Liver (tissue), 9 donors: Measurements from ENCODE around the gene ANKRD33. TPM values are rescaled to one million over a fixed set of nuclear protein-coding genes. Genes with fewer than 3 reads are reported as not detected.

Experiments
- DNase-seq: peaks from one replicate; pipeline ENCODE4 v3.0.0-alpha.2; 2017; ENCODE audit warnings: low spot score
- H3K27ac ChIP-seq, 2 donors: one replicate each; pipeline ENCODE4 v1.7.0; 2013; ENCODE audit warnings: inconsistent platforms in 2 of 2, low read length in 2 of 2, control low read depth in 1 of 2, low read depth in 1 of 2, mild to moderate bottlenecking in 1 of 2
- H3K27me3 ChIP-seq, 4 donors: one replicate each; pipeline versions ENCODE4 v1.6.1 to v1.7.0; 2013; ENCODE audit warnings: low read length in 3 of 4, inconsistent platforms in 1 of 4, mild to moderate bottlenecking in 1 of 4, moderate library complexity in 1 of 4; ENCODE audit not compliant: control insufficient read depth in 4 of 4, insufficient read depth in 4 of 4
- H3K36me3 ChIP-seq, 4 donors: one replicate each; pipeline versions ENCODE4 v1.6.1 to v1.7.0; 2013; ENCODE audit warnings: low read length in 3 of 4, mild to moderate bottlenecking in 3 of 4, low read depth in 1 of 4, moderate library complexity in 1 of 4; ENCODE audit not compliant: control insufficient read depth in 4 of 4, insufficient read depth in 3 of 4
- H3K4me1 ChIP-seq, 4 donors: one replicate each; pipeline versions ENCODE4 v1.6.1 to v1.7.0; 2013; ENCODE audit warnings: low read length in 3 of 4, mild to moderate bottlenecking in 3 of 4, moderate library complexity in 1 of 4; ENCODE audit not compliant: control insufficient read depth in 4 of 4, insufficient read depth in 4 of 4
- H3K4me3 ChIP-seq, 3 donors: one replicate each; pipeline versions ENCODE4 v1.6.1 to v1.7.0; 2013; ENCODE audit warnings: low read length in 3 of 3, control low read depth in 1 of 3, low read depth in 1 of 3, mild to moderate bottlenecking in 1 of 3
- H3K9ac ChIP-seq, 2 donors: one replicate each; pipeline ENCODE4 v1.7.0; 2013; ENCODE audit warnings: low read length in 2 of 2, mild to moderate bottlenecking in 2 of 2, moderate library complexity in 2 of 2, control low read depth in 1 of 2, low read depth in 1 of 2
- H3K9me3 ChIP-seq, 4 donors: one replicate each; pipeline versions ENCODE4 v1.6.1 to v1.7.0; 2013; ENCODE audit warnings: low read length in 3 of 4; ENCODE audit not compliant: control insufficient read depth in 4 of 4
- EGR1 ChIP-seq, 2 donors: IDR thresholded peaks; 2 replicates each; pipeline ENCODE4 v1.6.1; 2016 to 2018; ENCODE audit warnings: antibody characterized with exemption in 2 of 2, low read depth in 2 of 2
- FOXA1 ChIP-seq: IDR thresholded peaks from 2 replicates; pipeline ENCODE4 v1.6.1; 2016; ENCODE audit warnings: antibody characterized with exemption
- FOXA2 ChIP-seq: IDR thresholded peaks from 2 replicates; pipeline ENCODE4 v1.6.1; 2016; ENCODE audit warnings: antibody characterized with exemption
- GABPA ChIP-seq, 2 donors: IDR thresholded peaks in 1 of 2; conservative IDR thresholded peaks in 1 of 2; 2 replicates each; pipeline ENCODE4 v1.6.1; 2016; ENCODE audit warnings: antibody characterized with exemption in 2 of 2, mild to moderate bottlenecking in 1 of 2, moderate library complexity in 1 of 2
- HNF4A ChIP-seq, 2 donors: conservative IDR thresholded peaks; 2 replicates each; pipeline ENCODE4 v1.6.1; 2016; ENCODE audit warnings: antibody characterized with exemption in 2 of 2, mild to moderate bottlenecking in 2 of 2
- HNF4G ChIP-seq: IDR thresholded peaks from 2 replicates; pipeline ENCODE4 v1.6.1; 2016; ENCODE audit warnings: antibody characterized with exemption
- JUND ChIP-seq, 2 donors: IDR thresholded peaks; 2 replicates each; pipeline ENCODE4 v1.6.1; 2016; ENCODE audit warnings: antibody characterized with exemption in 2 of 2
- NR2F2 ChIP-seq: IDR thresholded peaks from 2 replicates; pipeline ENCODE4 v1.6.1; 2016; ENCODE audit warnings: antibody characterized with exemption
- RAD21 ChIP-seq, 2 donors: IDR thresholded peaks; 2 replicates each; pipeline ENCODE4 v1.6.1; 2016; ENCODE audit warnings: antibody characterized with exemption in 2 of 2, mild to moderate bottlenecking in 2 of 2
- RXRA ChIP-seq, 2 donors: IDR thresholded peaks; 2 replicates each; pipeline ENCODE4 v1.6.1; 2017 to 2018; ENCODE audit warnings: antibody characterized with exemption in 2 of 2, mild to moderate bottlenecking in 1 of 2
- SP1 ChIP-seq: IDR thresholded peaks from 2 replicates; pipeline ENCODE4 v1.6.1; 2018; ENCODE audit warnings: antibody characterized with exemption, mild to moderate bottlenecking
- TAF1 ChIP-seq: conservative IDR thresholded peaks from 2 replicates; pipeline ENCODE4 v1.6.1; 2016; ENCODE audit warnings: antibody characterized with exemption, mild to moderate bottlenecking
- YY1 ChIP-seq: IDR thresholded peaks from 2 replicates; pipeline ENCODE4 v1.6.1; 2016; ENCODE audit warnings: antibody characterized with exemption, mild to moderate bottlenecking
- WGBS: extraction: QIAGEN DNeasy Blood & Tissue Kit; methylation state at CpG from one replicate; pipeline ENCODE4 v1.1.7; 2013; 5-methylcytosine and 5-hydroxymethylcytosine counted together
- polyA plus RNA-seq, 2 donors: library from polyadenylated mRNA; stranded (reverse) in 1 of 2; unstranded in 1 of 2; fragments of 200-250 nt in 1 of 2; fragments of >200 nt in 1 of 2; fragmentation: Nextera tagmentation in 1 of 2; extraction: Ambion mirVana in 1 of 2; gene quantifications; one replicate each; pipeline versions ENCODE4 v1.2.1 to v1.2.3, GENCODE V29; 2013 to 2015
- total RNA-seq, 2 donors: library from RNA; depleted of rRNA; stranded (reverse); fragments of >200 nt; gene quantifications; one replicate each; pipeline ENCODE4 v1.2.3, GENCODE V29; 2014
- TF ChIP-seq, protein P1 (sequence below): IDR thresholded peaks from 2 replicates; pipeline ENCODE4 v1.6.1; 2016; ENCODE audit warnings: antibody characterized with exemption
- TF ChIP-seq, protein P2 (sequence below): IDR thresholded peaks from 2 replicates; pipeline ENCODE4 v1.6.1; 2016; ENCODE audit warnings: antibody characterized with exemption
- TF ChIP-seq, protein P3 (sequence below): IDR thresholded peaks from 2 replicates; pipeline ENCODE4 v1.6.1; 2016; ENCODE audit warnings: antibody characterized with exemption, mild to moderate bottlenecking
- TF ChIP-seq, protein P4 (sequence below): fragments of 150-350 bp; IDR thresholded peaks from 2 replicates; pipeline ENCODE4 v1.5.1; 2017; ENCODE audit warnings: improper control_type of control experiment, low read depth, low read length; ENCODE audit not compliant: missing input control
- TF ChIP-seq, protein P5 (sequence below): IDR thresholded peaks from 2 replicates; pipeline ENCODE4 v1.6.1; 2016; ENCODE audit warnings: antibody characterized with exemption
- donor health status: healthy.
- donor health status: healthy.
- donor health status: healthy.
- donor health status: healthy.
- donor health status: healthy.

ANKRD33 gene
- total and polyA plus RNA-seq, 4 donors: not detected

DNA sequence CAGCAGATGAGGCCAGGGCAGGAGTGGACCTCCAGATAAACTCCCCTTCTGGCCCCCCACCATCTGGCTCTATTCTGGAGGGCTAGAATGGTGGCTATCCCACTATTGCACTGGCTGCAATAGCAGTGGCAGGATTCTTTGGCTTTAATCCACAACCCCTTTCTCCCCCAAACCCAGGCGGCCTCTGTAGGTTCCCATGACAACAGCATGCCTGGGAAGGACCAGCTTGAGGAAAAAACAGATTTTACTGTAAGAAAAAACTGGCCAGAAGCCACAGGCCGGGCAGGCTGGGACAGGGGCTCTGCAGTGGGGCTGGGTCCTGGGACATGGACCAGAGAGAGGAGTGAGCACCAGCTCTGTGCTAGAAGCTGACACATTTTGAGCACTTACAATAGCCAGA lies 50.0 kb downstream of the ANKRD33 start:
- Histone ChIP-seq H3K36me3 (no peaks in the 10 kb centered on the region), H3K9me3 (no peaks in the 10 kb centered on the region), H3K4me3 (no peak overlapping the region), H3K27ac (no peak overlapping the region), H3K4me1 (peaks cover 0 to 3% (median 2%) of the 10 kb centered on the region in 4 donors), H3K9ac (no peak overlapping the region), H3K27me3 (no peaks in the 10 kb centered on the region)
- TF ChIP-seq HNF4A (conservative IDR thresholded peaks at IDR 0.05) (no peak), NR2F2 (no peak), EGR1 (IDR thresholded peaks at IDR 0.05; ENCODE audit: low read depth in 2 of 2) (no peak), SP1 (no peak), JUND (IDR thresholded peaks at IDR 0.05) (no peak), RXRA (IDR thresholded peaks at IDR 0.05) (no peak), HNF4G (no peak), FOXA1 (no peak), YY1 (no peak), GABPA (IDR thresholded peaks at IDR 0.05 in 1 of 2, conservative IDR thresholded peaks at IDR 0.05 in 1 of 2) (no peak), TAF1 (no peak)
- TF ChIP-seq, protein P1, sequence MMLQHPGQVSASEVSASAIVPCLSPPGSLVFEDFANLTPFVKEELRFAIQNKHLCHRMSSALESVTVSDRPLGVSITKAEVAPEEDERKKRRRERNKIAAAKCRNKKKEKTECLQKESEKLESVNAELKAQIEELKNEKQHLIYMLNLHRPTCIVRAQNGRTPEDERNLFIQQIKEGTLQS: no peak
- TF ChIP-seq, protein P2, sequence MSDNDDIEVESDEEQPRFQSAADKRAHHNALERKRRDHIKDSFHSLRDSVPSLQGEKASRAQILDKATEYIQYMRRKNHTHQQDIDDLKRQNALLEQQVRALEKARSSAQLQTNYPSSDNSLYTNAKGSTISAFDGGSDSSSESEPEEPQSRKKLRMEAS: no peak
- TF ChIP-seq, protein P3, sequence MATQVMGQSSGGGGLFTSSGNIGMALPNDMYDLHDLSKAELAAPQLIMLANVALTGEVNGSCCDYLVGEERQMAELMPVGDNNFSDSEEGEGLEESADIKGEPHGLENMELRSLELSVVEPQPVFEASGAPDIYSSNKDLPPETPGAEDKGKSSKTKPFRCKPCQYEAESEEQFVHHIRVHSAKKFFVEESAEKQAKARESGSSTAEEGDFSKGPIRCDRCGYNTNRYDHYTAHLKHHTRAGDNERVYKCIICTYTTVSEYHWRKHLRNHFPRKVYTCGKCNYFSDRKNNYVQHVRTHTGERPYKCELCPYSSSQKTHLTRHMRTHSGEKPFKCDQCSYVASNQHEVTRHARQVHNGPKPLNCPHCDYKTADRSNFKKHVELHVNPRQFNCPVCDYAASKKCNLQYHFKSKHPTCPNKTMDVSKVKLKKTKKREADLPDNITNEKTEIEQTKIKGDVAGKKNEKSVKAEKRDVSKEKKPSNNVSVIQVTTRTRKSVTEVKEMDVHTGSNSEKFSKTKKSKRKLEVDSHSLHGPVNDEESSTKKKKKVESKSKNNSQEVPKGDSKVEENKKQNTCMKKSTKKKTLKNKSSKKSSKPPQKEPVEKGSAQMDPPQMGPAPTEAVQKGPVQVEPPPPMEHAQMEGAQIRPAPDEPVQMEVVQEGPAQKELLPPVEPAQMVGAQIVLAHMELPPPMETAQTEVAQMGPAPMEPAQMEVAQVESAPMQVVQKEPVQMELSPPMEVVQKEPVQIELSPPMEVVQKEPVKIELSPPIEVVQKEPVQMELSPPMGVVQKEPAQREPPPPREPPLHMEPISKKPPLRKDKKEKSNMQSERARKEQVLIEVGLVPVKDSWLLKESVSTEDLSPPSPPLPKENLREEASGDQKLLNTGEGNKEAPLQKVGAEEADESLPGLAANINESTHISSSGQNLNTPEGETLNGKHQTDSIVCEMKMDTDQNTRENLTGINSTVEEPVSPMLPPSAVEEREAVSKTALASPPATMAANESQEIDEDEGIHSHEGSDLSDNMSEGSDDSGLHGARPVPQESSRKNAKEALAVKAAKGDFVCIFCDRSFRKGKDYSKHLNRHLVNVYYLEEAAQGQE: no peak
- TF ChIP-seq, protein P4, sequence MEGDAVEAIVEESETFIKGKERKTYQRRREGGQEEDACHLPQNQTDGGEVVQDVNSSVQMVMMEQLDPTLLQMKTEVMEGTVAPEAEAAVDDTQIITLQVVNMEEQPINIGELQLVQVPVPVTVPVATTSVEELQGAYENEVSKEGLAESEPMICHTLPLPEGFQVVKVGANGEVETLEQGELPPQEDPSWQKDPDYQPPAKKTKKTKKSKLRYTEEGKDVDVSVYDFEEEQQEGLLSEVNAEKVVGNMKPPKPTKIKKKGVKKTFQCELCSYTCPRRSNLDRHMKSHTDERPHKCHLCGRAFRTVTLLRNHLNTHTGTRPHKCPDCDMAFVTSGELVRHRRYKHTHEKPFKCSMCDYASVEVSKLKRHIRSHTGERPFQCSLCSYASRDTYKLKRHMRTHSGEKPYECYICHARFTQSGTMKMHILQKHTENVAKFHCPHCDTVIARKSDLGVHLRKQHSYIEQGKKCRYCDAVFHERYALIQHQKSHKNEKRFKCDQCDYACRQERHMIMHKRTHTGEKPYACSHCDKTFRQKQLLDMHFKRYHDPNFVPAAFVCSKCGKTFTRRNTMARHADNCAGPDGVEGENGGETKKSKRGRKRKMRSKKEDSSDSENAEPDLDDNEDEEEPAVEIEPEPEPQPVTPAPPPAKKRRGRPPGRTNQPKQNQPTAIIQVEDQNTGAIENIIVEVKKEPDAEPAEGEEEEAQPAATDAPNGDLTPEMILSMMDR: no peak
- DNase-seq: no peak
- WGBS: 91% methylated on average over 2 of the region's 2 CpGs

DNA sequence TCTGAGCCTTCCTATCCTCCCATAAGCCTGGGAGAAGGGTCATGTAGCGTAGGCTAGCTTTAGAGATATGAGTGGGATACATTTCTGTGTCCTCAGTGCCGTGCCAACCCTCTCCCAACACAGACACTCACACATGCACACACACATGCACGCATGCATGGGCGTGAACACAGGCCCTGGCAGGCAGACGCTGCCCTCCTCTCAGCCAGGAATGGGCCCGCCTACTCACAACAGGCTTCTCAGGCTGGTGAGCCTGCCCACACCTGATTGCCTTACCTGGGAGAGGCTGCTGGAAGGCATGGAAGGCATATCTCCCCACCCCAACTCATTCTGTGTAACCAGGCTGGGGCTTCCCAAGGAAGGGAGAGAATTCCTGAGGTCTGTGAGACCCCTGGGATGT lies 50.8 kb downstream of the ANKRD33 start:
- Histone ChIP-seq H3K9ac (no peak overlapping the region), H3K4me3 (no peak overlapping the region), H3K27ac (no peak overlapping the region), H3K4me1 (no peaks in the 10 kb centered on the region), H3K9me3 (no peaks in the 10 kb centered on the region), H3K27me3 (no peaks in the 10 kb centered on the region), H3K36me3 (no peaks in the 10 kb centered on the region)
- 96% methylated on average over 6 of the region's 6 CpGs for WGBS
- DNase-seq: no peak
- TF ChIP-seq, protein P5, sequence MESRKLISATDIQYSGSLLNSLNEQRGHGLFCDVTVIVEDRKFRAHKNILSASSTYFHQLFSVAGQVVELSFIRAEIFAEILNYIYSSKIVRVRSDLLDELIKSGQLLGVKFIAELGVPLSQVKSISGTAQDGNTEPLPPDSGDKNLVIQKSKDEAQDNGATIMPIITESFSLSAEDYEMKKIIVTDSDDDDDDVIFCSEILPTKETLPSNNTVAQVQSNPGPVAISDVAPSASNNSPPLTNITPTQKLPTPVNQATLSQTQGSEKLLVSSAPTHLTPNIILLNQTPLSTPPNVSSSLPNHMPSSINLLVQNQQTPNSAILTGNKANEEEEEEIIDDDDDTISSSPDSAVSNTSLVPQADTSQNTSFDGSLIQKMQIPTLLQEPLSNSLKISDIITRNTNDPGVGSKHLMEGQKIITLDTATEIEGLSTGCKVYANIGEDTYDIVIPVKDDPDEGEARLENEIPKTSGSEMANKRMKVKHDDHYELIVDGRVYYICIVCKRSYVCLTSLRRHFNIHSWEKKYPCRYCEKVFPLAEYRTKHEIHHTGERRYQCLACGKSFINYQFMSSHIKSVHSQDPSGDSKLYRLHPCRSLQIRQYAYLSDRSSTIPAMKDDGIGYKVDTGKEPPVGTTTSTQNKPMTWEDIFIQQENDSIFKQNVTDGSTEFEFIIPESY: no peak
- TF ChIP-seq FOXA2 (no peak), NR2F2 (no peak), HNF4G (no peak), RXRA (IDR thresholded peaks at IDR 0.05) (no peak), YY1 (no peak), SP1 (no peak), GABPA (IDR thresholded peaks at IDR 0.05 in 1 of 2, conservative IDR thresholded peaks at IDR 0.05 in 1 of 2) (no peak), RAD21 (IDR thresholded peaks at IDR 0.05) (no peak), TAF1 (no peak), HNF4A (conservative IDR thresholded peaks at IDR 0.05) (no peak), JUND (IDR thresholded peaks at IDR 0.05) (no peak), FOXA1 (no peak)
- TF ChIP-seq, protein P3: no peak
- TF ChIP-seq, protein P1: no peak
- TF ChIP-seq, protein P2: no peak
